WTC11 (cell line): Measurements from ENCODE around the gene ANO1.
"Not testable (repeated sequence)": the region's sequence is repeated elsewhere in the genome, so short reads cannot be mapped to it uniquely, and the experiment has no call there.

Experiments
- ATF1 ChIP-seq: sonication (generic); formaldehyde crosslinking; IDR thresholded peaks from 2 replicates; pipeline ENCODE4 v1.8.1; 2023; ENCODE audit warnings: mild to moderate bottlenecking, moderate library complexity, missing genetic modification reagents
- ATF3 ChIP-seq: sonication (generic); formaldehyde crosslinking; conservative IDR thresholded peaks from 2 replicates; pipeline ENCODE4 v1.8.1; 2022; ENCODE audit warnings: mild to moderate bottlenecking, missing genetic modification reagents
- CTCF ChIP-seq: fragments of 200-600 bp; IDR thresholded peaks from 2 replicates; pipeline ENCODE4 v1.8.0; 2022; ENCODE audit warnings: antibody characterized with exemption
- GABPB1 ChIP-seq: sonication (generic); formaldehyde crosslinking; IDR thresholded peaks from 2 replicates; pipeline ENCODE4 v1.8.1; 2023; ENCODE audit warnings: mild to moderate bottlenecking, missing genetic modification reagents
- IRF2 ChIP-seq: sonication (generic); formaldehyde crosslinking; IDR thresholded peaks from 2 replicates; pipeline ENCODE4 v1.8.0; 2022; ENCODE audit warnings: low read depth, missing genetic modification reagents, borderline replicate concordance
- SP1 ChIP-seq: sonication (generic); formaldehyde crosslinking; conservative IDR thresholded peaks from 2 replicates; pipeline ENCODE4 v1.8.1; 2022; ENCODE audit warnings: missing genetic modification reagents
- TP53 ChIP-seq: sonication (generic); formaldehyde crosslinking; IDR thresholded peaks from 2 replicates; pipeline ENCODE4 v1.8.1; 2023; ENCODE audit warnings: mild to moderate bottlenecking, missing genetic modification reagents
- USF2 ChIP-seq: sonication (generic); formaldehyde crosslinking; IDR thresholded peaks from 2 replicates; pipeline ENCODE4 v1.8.1; 2023; ENCODE audit warnings: mild to moderate bottlenecking, missing genetic modification reagents, moderate library complexity
- ZBTB21 ChIP-seq: sonication (generic); formaldehyde crosslinking; IDR thresholded peaks from 2 replicates; pipeline ENCODE4 v1.8.1; 2023; ENCODE audit warnings: mild to moderate bottlenecking, missing genetic modification reagents, borderline replicate concordance

GRCh38 chr11:70201047-70201446 lies 122.9 kb downstream of the ANO1 start:
- not testable (repeated sequence) for TF ChIP-seq CTCF; SP1; IRF2 (CRISPR knock-in tag); ZBTB21 (CRISPR knock-in tag); ATF3 (CRISPR knock-in tag); TP53; GABPB1 (CRISPR knock-in tag); ATF1 (CRISPR knock-in tag); USF2 (CRISPR knock-in tag)
